B cell (primary cell): Measurements from ENCODE around the gene RBBP6. TPM values are rescaled to one million over a fixed set of nuclear protein-coding genes. Genes with fewer than 3 reads are reported as not detected.

Experiments
- ATAC-seq: fragments of 200-7000 bp; cut with Tn5 transposase; one replicate; pipeline ENCODE4 v1.10.0; 2021; ENCODE audit warnings: low read depth, mild to moderate bottlenecking, moderate number of reproducible peaks, moderate library complexity
- CTCF ChIA-PET: fragments of 350-600 bp; sonication (Branson Sonifier 250); formaldehyde crosslinking; loops from one replicate; lab custom pipeline; 2021; ENCODE audit warnings: antibody characterized with exemption, inconsistent platforms; lab: Charles Lee
- POLR2A ChIA-PET: fragments of 350-600 bp; sonication (Branson Sonifier 250); formaldehyde crosslinking; loops from one replicate; lab custom pipeline; 2021; ENCODE audit warnings: antibody characterized with exemption; lab: Charles Lee
- DNase-seq: peaks from one replicate; pipeline ENCODE4 v3.0.0; 2013
- H2AFZ ChIP-seq: 2 replicates; pipeline ENCODE4 v1.6.1; 2012; ENCODE audit warnings: mild to moderate bottlenecking, low read depth, low read length; ENCODE audit not compliant: insufficient read depth, poor library complexity, severe bottlenecking
- H3K27ac ChIP-seq, 2 donors: 1 replicate in 1 of 2; 2 replicates in 1 of 2; pipeline ENCODE4 v1.5.1; 2012 to 2013; ENCODE audit warnings: low read length in 2 of 2, mild to moderate bottlenecking in 2 of 2, moderate library complexity in 1 of 2
- H3K27me3 ChIP-seq, 4 experiments: fragments of 200-600 bp in 1 of 4; sonication (generic) in 1 of 4; replicated peaks in 1 of 4; 1 replicate in 2 of 4; 2 replicates in 2 of 4; pipeline versions ENCODE4 v1.6.1 to v1.7.0; 2013 to 2016; ENCODE audit warnings: low read length in 3 of 4, mild to moderate bottlenecking in 2 of 4, mixed read lengths in 1 of 4, moderate library complexity in 1 of 4; ENCODE audit not compliant: insufficient read depth in 4 of 4, control insufficient read depth in 3 of 4; ENCODE audit errors: control extremely low read depth in 1 of 4
- H3K36me3 ChIP-seq, 2 experiments: replicated peaks in 1 of 2; 1 replicate in 1 of 2; 2 replicates in 1 of 2; pipeline versions ENCODE4 v1.6.1 to v1.7.1; 2013; ENCODE audit warnings: low read length in 1 of 2; ENCODE audit not compliant: insufficient read depth in 2 of 2, control insufficient read depth in 1 of 2; ENCODE audit errors: control extremely low read depth in 1 of 2, extremely low read depth in 1 of 2
- H3K4me1 ChIP-seq, 2 donors: fragments of 200-600 bp in 1 of 2; sonication (generic) in 1 of 2; 1 replicate in 1 of 2; 2 replicates in 1 of 2; pipeline versions ENCODE4 v1.5.1 to v1.6.1; 2013 to 2017; ENCODE audit warnings: low read length in 2 of 2; ENCODE audit not compliant: control insufficient read depth in 2 of 2, insufficient read depth in 2 of 2
- H3K4me2 ChIP-seq: replicated peaks from 2 replicates; pipeline ENCODE3; 2012; ENCODE audit warnings: mild to moderate bottlenecking, low read depth, low read length; ENCODE audit not compliant: poor library complexity, severe bottlenecking
- H3K4me3 ChIP-seq, 5 experiments: fragments of 200-600 bp in 1 of 5; sonication (generic) in 1 of 5; 1 replicate in 3 of 5; 2 replicates in 2 of 5; pipeline versions ENCODE4 v1.5.1 to v1.7.0; 2011 to 2016; ENCODE audit warnings: low read length in 4 of 5, mild to moderate bottlenecking in 4 of 5, low read depth in 2 of 5, control low read depth in 1 of 5, moderate library complexity in 1 of 5; ENCODE audit not compliant: insufficient read depth in 1 of 5; ENCODE audit errors: control extremely low read depth in 1 of 5, extremely low read depth in 1 of 5
- H3K79me2 ChIP-seq: fragments of 200-600 bp; sonication (generic); one replicate; pipeline ENCODE4 v1.6.0; 2016; ENCODE audit warnings: low read length; ENCODE audit not compliant: control insufficient read depth, insufficient read depth
- H3K9ac ChIP-seq: fragments of 200-600 bp; sonication (generic); 2 replicates; pipeline ENCODE4 v1.6.1; 2017; ENCODE audit warnings: mild to moderate bottlenecking, low read length, moderate library complexity
- H3K9me3 ChIP-seq, 3 donors: one replicate each; pipeline versions ENCODE4 v1.6.1 to v1.7.1; 2013; ENCODE audit warnings: low read length in 2 of 3; ENCODE audit not compliant: control insufficient read depth in 2 of 3, insufficient read depth in 1 of 3; ENCODE audit errors: control extremely low read depth in 1 of 3
- H4K20me1 ChIP-seq: 2 replicates; pipeline ENCODE4 v1.6.0; 2012; ENCODE audit warnings: mild to moderate bottlenecking, low read length; ENCODE audit not compliant: insufficient read depth, control insufficient read depth, poor library complexity, severe bottlenecking
- H3K27ac Mint-ChIP-seq: one replicate; pipeline ENCODE4 v1.8.0; 2021; ENCODE audit warnings: mixed read lengths
- H3K27me3 Mint-ChIP-seq: one replicate; pipeline ENCODE4 v1.8.0; 2021; ENCODE audit warnings: mixed read lengths
- H3K4me1 Mint-ChIP-seq: one replicate; pipeline ENCODE4 v1.8.0; 2021; ENCODE audit warnings: mixed read lengths
- H3K4me3 Mint-ChIP-seq: one replicate; pipeline ENCODE4 v1.8.0; 2021; ENCODE audit warnings: mixed read lengths
- H3K9me3 Mint-ChIP-seq: one replicate; pipeline ENCODE4 v1.8.0; 2022; ENCODE audit warnings: mixed read lengths; ENCODE audit not compliant: insufficient read depth
- EZH2 ChIP-seq: IDR thresholded peaks from 2 replicates; pipeline ENCODE4 v1.6.1; 2012; ENCODE audit warnings: borderline replicate concordance, low read depth, mild to moderate bottlenecking, moderate library complexity, low read length; ENCODE audit not compliant: insufficient read depth, poor library complexity, severe bottlenecking
- WGBS: methylation state at CpG from one replicate; pipeline ENCODE4 v1.1.5; 2013; ENCODE audit warnings: missing lambda C conversion rate; ENCODE audit not compliant: insufficient coverage; 5-methylcytosine and 5-hydroxymethylcytosine counted together
- intact Hi-C: fragments of 100-400 bp; cut with micrococcal nuclease; formaldehyde crosslinking; loops from one replicate; pipeline ENCODE4 v1.10.0; 2022
- polyA plus RNA-seq: library from polyadenylated mRNA; depleted of rRNA; stranded (reverse); fragments of >200 nt; gene quantifications from 2 replicates; pipeline ENCODE4 v1.2.3, GENCODE V29; 2012
- total RNA-seq, 2 donors: library from RNA; stranded (reverse); fragments of 120-200 nt in 1 of 2; gene quantifications; 1 replicate in 1 of 2; 2 replicates in 1 of 2; pipeline versions ENCODE4 v1.2.3 to v1.2.4, GENCODE V29; 2013 to 2022
- TF ChIP-seq, protein P1 (sequence below): fragments of 200-600 bp; IDR thresholded peaks from one replicate; pipeline ENCODE4 v1.8.0; 2022; ENCODE audit warnings: antibody characterized with exemption, mild to moderate bottlenecking

The RBBP6 gene
- total and polyA plus RNA-seq, 2 donors (not counting 1 experiment from before 2014, with no cell fraction given) = 107 to 132 TPM

DNA sequence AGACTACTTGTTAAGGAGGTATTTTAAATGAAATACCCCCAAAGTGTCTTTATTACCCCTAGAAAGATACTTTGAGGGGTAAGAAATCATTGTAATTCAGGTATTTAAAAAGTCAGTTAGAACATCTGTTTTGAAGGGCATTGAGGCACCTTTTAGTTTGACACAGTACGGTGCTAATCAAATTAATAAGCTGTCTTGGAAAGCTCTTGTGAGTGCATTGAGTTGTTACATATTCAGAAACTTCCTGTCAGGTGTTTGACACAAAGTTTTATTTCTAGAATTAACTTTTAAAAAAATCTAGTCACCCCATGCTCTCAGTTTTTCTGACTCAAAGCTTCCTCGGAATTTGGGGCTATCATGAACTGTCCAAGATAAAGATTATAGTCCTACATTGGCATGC is 4.6 kb downstream of the RBBP6 start:
- Mint-ChIP-seq H3K9me3 (no peaks in the 10 kb centered on the region), H3K4me1 (peaks cover 57% of the 10 kb centered on the region), H3K4me3 (peak overlapping the region; percentile 64), H3K27me3 (no peaks in the 10 kb centered on the region), H3K27ac (no peak overlapping the region)
- Histone ChIP-seq H3K4me1 (peaks cover 37 to 41% of the 10 kb centered on the region in 2 donors), H3K4me2 (peak overlapping the region; percentile 92), H2AFZ (no peak overlapping the region), H3K36me3 (peaks cover 12 to 30% of the 10 kb centered on the region in 2 experiments), H3K79me2 (peaks cover 93% of the 10 kb centered on the region), H3K9me3 (no peaks in the 10 kb centered on the region), H3K27me3 (no peaks in the 10 kb centered on the region), H3K27ac (peak overlapping the region in 1 of 2 donors; percentile 61), H3K9ac (no peak overlapping the region), H4K20me1 (peaks cover 74% of the 10 kb centered on the region), H3K4me3 (peak overlapping the region in 1 of 5 experiments; percentile 6)
- intact Hi-C loops = no loop called here
- POLR2A ChIA-PET = no interaction called here
- CTCF ChIA-PET = interaction anchor here (2.9 kb wide), 1 partner anchor 28 kb away, joined by 13 read pairs; no protein-coding TSS in a partner anchor
- ATAC-seq = no peak
- 8% methylated on average over 2 of the region's 2 CpGs for WGBS
- no peak for DNase-seq
- TF ChIP-seq, protein P1, sequence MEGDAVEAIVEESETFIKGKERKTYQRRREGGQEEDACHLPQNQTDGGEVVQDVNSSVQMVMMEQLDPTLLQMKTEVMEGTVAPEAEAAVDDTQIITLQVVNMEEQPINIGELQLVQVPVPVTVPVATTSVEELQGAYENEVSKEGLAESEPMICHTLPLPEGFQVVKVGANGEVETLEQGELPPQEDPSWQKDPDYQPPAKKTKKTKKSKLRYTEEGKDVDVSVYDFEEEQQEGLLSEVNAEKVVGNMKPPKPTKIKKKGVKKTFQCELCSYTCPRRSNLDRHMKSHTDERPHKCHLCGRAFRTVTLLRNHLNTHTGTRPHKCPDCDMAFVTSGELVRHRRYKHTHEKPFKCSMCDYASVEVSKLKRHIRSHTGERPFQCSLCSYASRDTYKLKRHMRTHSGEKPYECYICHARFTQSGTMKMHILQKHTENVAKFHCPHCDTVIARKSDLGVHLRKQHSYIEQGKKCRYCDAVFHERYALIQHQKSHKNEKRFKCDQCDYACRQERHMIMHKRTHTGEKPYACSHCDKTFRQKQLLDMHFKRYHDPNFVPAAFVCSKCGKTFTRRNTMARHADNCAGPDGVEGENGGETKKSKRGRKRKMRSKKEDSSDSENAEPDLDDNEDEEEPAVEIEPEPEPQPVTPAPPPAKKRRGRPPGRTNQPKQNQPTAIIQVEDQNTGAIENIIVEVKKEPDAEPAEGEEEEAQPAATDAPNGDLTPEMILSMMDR = no peak
- TF ChIP-seq EZH2 = no peak

DNA sequence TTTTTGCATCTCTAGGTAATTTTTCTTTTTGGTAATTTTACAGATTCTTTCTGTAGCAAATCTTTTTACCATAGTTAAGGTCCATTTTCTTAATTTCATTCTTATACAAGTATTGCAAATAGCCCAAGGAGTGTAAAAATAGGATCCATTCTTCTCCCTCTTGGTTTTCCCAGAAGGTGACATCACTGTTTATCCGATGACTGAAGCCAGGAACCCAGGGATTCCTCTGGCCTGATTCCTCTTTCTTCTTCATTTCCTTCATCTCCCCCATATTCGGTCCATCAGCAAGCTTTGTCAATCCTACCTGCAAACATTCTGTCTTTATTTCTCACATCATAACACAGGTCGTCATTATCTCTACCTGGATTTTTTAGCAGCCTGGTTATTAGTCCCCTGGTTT is 5.3 kb downstream of the RBBP6 start:
- H3K4me1 Mint-ChIP-seq = peaks cover 58% of the 10 kb centered on the region
- no peaks in the 10 kb centered on the region for H3K9me3 Mint-ChIP-seq
- ATAC-seq (no peak), DNase-seq (no peak)
- H3K27ac ChIP-seq = peak overlapping the region in 1 of 2 donors; percentile 4
- CTCF ChIA-PET = no interaction called here
- H4K20me1 ChIP-seq = peaks cover 79% of the 10 kb centered on the region
- H3K4me1 ChIP-seq = peaks cover 36 to 41% of the 10 kb centered on the region in 2 donors
- no peaks in the 10 kb centered on the region for H3K9me3 ChIP-seq
- POLR2A ChIA-PET = interaction anchor here (0.6 kb wide), 1 partner anchor 740 kb away, joined by 3 read pairs; no protein-coding TSS in a partner anchor
- no peak overlapping the region for H3K9ac ChIP-seq
- H3K27ac Mint-ChIP-seq = no peak overlapping the region
- 76% methylated on average over 3 of the region's 3 CpGs for WGBS
- H3K79me2 ChIP-seq = peaks cover 98% of the 10 kb centered on the region
- intact Hi-C loops = no loop called here
- H2AFZ ChIP-seq = no peak overlapping the region
- no peak for TF ChIP-seq EZH2
- TF ChIP-seq, protein P1 = no peak
- H3K36me3 ChIP-seq = peaks cover 18 to 37% of the 10 kb centered on the region in 2 experiments
- H3K27me3 ChIP-seq = no peaks in the 10 kb centered on the region
- no peak overlapping the region for H3K4me3 ChIP-seq
- no peaks in the 10 kb centered on the region for H3K27me3 Mint-ChIP-seq
- H3K4me3 Mint-ChIP-seq = peak overlapping the region; percentile 52
- peak overlapping the region; percentile 92 for H3K4me2 ChIP-seq
